Posterior cingulate gyrus (tissue), 11 donors: ENCODE data around the gene TASP1.
"Not testable (repeated sequence)": the region's sequence is repeated elsewhere in the genome, so short reads cannot be mapped to it uniquely, and the experiment has no call there.

Experiments used
- DNase-seq, 10 donors: peaks; one replicate each; pipeline versions ENCODE4 v3.0.0 to v3.0.0-alpha.2; 2020 to 2021; ENCODE audit warnings: mixed read lengths in 3 of 10
- intact Hi-C: fragments of 100-400 bp; cut with DNase I; formaldehyde crosslinking; loops from one replicate; pipeline ENCODE4 v1.15.1; 2023

TASP1 gene

DNA sequence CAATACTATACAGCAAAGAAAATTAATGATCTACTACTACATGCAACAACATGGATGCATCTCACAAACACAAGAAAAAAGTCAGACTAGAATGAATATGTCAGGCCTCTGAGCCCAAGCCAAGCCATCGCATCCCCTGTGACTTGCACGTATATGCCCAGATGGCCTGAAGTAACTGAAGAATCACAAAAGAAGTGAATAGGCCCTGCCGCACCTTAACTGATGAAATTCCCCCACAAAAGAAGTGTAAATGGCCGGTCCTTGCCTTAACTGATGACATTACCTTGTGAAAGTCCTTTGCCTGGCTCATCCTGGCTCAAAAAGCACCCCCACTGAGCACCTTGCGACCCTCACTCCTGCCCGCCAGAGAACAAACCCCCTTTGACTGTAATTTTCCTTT lies 280.9 kb downstream of the TASP1 start:
- intact Hi-C loops, DNase-seq: not testable (repeated sequence)

DNA sequence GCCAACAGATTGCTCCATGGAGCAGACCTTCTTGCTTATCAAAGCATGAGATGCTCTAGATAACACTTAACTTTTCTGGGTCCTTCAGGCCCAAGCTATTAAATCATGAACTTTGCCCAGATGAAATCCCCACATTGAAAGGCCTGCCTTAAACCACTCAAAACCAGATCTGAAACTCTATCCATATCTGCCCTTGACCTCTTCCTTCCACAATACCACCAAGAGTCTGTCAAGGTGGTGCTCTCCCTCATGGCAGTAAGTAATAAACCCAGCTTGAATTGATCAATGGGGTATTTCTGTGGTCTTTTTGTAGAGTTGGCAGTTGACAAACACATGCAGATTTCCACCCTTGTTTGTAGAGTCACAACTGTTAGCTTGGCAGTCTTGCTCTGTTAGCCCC lies 282.1 kb downstream of the TASP1 start:
- intact Hi-C loops = no loop called here
- DNase-seq = no peak

GRCh38 chr20:13355941-13356486 lies 282.7 kb downstream of the TASP1 start:
- no peak for DNase-seq
- intact Hi-C loops = no loop called here

GRCh38 chr20:13355411-13355810 lies 283.3 kb downstream of the TASP1 start:
- no peak for DNase-seq
- intact Hi-C loops = no loop called here

DNA sequence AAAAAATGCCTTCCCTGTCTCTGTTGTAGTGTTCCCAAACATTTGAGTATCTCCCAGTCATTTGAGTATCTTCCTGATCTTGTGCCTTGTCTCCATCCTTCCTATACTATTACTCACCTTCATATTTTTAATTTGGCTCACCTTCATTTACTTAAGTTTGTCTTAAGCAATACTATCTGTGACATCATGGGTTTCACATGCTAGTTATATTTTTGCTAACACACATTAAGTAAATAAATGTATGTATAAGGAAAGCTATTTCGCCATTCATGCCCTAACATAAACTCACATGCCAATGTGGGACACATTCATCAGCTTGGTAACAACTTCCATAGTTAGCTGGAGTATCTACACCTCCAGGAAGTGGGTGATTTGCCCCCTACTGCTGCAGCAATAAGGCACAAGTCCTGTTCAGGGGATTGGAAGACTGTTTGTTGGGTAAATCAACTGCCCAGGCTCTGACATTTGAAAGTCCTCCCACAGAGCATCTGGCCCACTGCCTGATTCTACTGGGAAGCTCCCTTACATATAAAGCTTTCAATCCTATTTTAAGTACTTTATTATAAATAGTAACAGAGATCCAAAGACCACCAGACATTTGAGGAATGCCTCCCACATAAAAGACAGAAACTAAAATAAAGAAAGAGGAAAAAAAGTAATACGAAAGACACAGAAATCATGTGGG lies 285.3 kb downstream of the TASP1 start:
- no peak for DNase-seq
- intact Hi-C loops = no loop called here

GRCh38 chr20:13349235-13349604 lies 289.5 kb downstream of the TASP1 start:
- intact Hi-C loops = no loop called here
- no peak for DNase-seq

DNA sequence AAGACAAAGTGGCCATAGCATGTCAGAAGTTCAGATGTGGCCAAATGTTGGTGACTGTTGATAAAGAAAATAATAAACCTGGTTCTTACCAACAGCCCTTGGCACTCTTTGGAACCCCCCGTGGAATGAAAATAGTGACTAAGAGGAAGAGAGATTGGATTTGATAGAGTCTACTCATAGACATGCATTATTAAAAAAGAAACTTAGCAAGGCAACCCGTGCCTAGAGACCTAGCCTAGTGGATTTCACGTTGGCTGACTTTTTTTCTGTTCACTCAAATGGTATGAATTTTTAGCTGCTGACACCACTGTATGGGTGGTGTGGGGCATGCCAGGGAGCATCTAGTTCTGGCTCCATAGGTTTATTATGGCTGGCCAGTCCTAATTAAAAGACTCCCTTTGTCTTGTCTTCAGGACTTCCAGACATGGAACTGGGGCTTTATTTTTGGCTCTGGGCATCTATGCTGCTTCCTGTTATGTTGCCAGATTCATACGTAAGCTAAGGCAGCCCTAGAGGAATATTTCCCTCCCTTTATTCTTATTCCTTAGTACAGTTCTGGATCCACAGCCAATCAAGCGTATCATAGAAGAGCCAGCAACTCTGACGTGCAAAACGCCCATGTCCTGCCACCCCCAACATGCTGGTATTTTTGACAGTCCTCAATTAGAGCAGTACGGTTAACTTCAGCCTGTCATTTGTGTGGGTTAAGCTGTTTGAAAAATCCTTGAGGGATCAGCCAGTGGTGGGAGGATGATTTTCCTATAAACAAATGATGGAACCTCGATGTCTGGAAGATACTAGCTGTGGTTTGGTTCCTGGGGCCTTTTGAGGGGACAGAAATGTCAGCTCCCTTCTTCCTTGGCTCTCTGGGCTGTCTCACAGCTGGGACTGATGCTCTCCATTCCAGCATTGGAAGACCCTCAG lies 290.2 kb downstream of the TASP1 start:
- intact Hi-C loops = no loop called here
- no peak for DNase-seq

GRCh38 chr20:13344671-13345070 lies 294.1 kb downstream of the TASP1 start:
- DNase-seq = peak in 3 of 10 donors; percentile 55 to 70 (median 68)
- intact Hi-C loops = no loop called here

GRCh38 chr20:13342469-13343242 lies 296.1 kb downstream of the TASP1 start:
- peak in 2 of 10 donors; percentile 58 to 77 for DNase-seq
- intact Hi-C loops = no loop called here

DNA sequence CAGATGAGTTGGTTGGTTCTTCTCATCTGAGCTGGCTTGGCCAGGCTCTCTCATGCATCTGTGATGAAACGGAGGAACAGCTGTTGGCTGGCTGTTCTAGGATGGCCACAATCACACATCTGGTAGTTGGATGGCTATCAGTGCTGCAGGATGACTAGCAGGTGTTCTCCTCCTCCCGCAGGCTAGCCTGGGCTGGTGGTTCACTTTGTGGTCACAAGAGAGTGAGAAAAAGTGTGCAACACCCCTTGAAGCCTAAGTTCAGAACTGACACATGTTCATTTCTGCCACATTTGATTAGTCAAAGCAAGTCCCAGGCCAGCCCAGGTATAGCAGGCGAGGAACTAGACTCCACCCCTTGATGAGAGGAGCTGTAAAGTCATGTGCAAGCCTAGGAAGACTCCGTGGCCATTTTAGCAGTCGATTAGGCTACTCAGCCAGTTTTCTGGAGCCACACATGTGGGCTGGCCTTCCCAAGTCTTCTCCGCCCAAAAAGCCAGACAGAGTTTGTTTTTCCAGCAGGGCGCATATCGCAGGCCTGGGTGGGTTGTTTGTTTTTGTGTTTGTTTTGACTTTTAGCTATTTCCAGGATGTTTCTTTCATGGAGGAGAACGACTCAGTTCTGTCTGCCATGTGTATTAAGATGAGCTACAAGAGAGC lies 296.9 kb downstream of the TASP1 start:
- intact Hi-C loops = no loop called here
- DNase-seq = no peak

GRCh38 chr20:13340088-13340487 lies 298.6 kb downstream of the TASP1 start:
- intact Hi-C loops = no loop called here
- no peak for DNase-seq
